ENCODE data around the gene EDC4.
A peak's percentile ranks its signal among the peaks of the same experiment; 100 is the strongest.
"Not testable (repeated sequence)": the region's sequence is repeated elsewhere in the genome, so short reads cannot be mapped to it uniquely, and the experiment has no call there.

EDC4 gene

DNA sequence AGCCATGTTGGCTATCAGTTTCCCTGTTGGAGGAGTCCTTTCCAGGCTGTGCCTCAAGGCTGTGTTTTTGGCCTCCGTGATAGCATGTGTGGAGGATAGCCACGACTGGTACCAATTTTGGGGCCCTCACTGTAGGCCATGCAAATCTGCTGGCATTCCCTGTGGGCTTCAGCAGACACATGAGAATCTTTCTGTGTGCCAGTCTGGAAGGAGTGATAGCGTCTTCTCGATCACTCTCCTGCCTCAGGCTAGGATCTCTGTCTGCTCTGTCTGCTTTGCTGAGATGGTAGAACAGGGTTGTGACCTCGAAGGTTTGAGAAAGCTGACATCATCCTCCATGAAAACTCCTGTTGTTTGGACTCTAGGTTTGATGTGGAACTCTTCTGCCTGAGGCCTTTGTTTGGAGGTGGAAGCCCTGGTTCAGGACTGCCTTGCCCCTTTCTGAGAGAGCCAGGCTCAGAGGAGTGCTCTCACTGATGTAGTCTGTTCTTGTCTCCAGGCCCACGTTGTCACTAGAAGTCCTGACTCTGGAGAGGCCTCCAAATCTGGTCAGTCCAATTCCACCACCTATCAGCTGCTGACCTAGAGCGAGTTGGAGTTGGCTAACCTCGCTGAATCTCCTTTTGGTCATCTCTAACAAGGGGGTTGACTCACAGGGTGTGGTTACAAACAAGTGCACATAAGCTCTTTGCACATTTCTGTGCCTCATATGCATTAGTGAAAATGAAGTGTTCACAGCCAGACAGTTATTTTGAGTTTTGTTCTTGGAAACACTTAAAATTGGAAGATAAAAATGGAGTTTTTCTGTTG lies 12.1 kb upstream of the EDC4 start:
- DNase-seq (ENCODE audit: low spot score in 2 of 2) (no peak), ATAC-seq (ENCODE audit: low read depth) (no peak)
- no peaks in the 10 kb centered on the region for H3K36me3 Mint-ChIP-seq
- H3K9me3 Mint-ChIP-seq = no peaks in the 10 kb centered on the region
- H3K4me1 Mint-ChIP-seq = peaks cover 19% of the 10 kb centered on the region
- H3K4me3 Mint-ChIP-seq = no peak overlapping the region
- H3K27ac Mint-ChIP-seq = no peak overlapping the region
- no peaks in the 10 kb centered on the region for H3K27me3 Mint-ChIP-seq

DNA sequence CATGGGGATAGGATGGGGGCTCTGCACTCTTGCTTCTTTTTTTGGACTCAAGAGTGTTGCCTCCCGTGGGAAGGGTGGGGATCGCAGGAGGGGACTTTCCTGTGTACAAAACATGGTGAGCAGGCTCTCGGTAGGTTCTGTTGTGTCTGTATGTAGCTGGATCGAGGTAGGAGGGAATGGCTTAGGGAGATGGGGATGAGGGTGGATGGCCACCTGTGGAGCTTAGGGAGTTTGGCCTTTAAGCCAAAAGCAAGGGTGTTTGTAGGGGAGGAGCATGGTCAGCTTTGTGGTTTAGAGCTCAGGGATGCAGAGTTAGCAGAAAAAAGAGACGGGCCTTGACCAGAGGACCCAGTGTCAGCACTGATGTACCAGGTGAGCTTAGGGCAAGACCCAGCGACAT lies 11.0 kb upstream of the EDC4 start:
- Mint-ChIP-seq H3K36me3 (no peaks in the 10 kb centered on the region), H3K9me3 (no peaks in the 10 kb centered on the region), H3K27me3 (no peaks in the 10 kb centered on the region), H3K4me3 (no peak overlapping the region), H3K27ac (no peak overlapping the region), H3K4me1 (peaks cover 19% of the 10 kb centered on the region)
- DNase-seq (ENCODE audit: low spot score in 2 of 2) (no peak), ATAC-seq (ENCODE audit: low read depth) (no peak)

DNA sequence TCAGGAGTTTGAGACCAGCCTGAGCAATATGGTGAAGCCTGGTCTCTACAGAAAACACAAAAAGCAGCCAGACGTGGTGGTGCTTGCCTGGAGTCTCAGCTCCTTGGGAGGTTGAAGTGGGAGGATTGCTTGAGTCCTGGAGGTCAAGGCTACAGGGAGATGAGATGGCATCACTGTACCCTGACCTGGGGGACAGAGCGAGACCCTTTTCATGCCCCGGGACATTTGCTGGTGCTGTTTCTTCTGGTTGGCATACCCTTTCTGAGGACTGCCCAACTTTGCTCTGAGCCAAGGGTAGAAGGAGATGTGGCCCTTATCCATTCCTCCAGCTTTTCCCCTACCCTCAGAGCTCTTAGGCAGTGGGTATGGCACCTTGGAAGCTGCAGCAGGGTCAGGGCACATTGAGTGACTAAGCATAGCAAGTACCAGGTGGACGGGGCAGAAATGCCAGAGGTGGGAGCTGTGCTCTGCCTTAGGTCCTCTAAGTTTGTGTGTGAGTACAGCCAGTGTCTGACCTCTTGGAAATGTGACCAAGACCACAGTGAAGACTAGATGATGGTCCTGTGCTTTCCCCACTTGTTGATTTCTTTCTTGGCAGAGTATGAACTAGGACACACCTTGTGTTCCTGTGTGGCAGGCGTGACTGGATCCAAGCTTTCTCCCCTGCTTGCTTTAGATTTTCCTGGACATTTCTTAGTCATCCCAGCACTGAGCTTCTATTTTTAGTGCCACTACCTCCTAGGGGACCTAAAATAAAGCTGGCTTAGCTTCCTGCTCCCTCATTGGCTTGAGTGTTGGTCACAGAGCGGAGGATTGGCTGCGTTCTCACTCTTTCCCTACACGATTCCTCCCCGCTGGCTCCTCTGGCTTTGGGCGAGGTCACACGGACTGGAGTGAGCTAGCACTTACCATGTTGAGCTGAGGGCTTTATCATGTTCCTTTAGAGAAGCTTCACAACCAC lies 9.9 kb upstream of the EDC4 start:
- ATAC-seq (ENCODE audit: low read depth) (no peak), DNase-seq (ENCODE audit: low spot score in 2 of 2) (no peak)
- Mint-ChIP-seq H3K27ac (no peak overlapping the region), H3K4me3 (no peak overlapping the region), H3K36me3 (no peaks in the 10 kb centered on the region), H3K4me1 (peaks cover 10% of the 10 kb centered on the region), H3K9me3 (no peaks in the 10 kb centered on the region), H3K27me3 (no peaks in the 10 kb centered on the region)

DNA sequence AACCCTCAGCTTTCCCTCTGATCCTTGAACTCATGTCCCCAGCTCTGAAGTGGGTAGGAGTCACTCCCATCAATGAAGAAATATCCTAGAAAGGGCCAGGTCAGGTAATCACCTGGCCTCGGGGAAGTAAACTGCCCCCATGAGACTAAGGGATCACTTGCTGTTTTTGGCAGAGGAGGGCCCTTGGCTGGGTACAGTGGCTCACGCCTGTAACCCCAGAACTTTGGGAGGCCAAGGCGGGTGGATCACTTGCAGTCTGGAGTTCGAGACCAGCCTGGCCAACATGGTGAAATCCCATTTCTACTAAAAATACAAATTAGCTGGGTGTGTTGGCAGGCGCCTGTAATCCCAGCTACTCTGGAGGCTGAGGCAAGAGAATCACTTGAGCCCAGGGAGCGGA lies 8.8 kb upstream of the EDC4 start:
- not testable (repeated sequence) for DNase-seq (ENCODE audit: low spot score in 2 of 2); H3K4me1 Mint-ChIP-seq; H3K27ac Mint-ChIP-seq; H3K36me3 Mint-ChIP-seq; H3K27me3 Mint-ChIP-seq; H3K9me3 Mint-ChIP-seq; ATAC-seq (ENCODE audit: low read depth); H3K4me3 Mint-ChIP-seq

DNA sequence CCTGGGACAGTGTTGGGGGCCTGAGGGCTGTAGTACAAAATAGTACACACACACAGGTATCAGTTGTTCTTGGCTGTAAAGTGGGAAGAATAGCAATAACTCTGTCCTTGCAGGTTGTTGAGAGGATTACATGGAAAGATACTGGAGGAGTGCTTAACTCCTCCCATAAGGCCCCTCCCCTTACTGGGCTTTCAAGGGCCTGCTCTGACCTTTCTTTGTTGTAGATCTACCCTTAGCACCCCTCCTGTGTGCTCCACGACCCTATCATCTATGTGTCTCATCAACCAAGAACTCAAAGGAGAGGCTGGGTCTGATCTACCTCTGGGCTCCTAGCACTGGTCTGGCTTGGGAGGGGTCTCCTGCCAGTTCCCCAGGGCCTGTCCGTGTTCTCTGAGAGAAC lies 8.3 kb upstream of the EDC4 start:
- H3K27me3 Mint-ChIP-seq = no peaks in the 10 kb centered on the region

DNA sequence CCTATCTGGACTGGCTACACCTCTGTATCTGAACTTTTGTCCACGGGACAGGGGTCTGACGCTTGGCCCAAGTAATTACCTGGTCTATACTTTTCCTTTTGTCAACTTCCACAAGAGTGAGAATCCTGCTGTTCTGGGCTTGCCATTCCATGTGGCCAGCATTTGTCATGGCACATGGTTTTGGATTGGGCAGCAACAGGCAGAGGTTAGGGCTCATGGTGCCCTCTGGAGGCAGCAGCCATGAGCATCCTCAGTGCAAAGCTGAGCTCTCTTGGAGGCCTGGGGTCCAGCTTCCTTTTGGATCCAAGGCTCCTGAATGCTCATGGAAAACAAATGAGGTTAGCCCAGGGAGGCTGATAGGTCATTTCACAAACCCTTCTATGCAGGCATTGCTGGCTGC lies 7.5 kb upstream of the EDC4 start:
- Mint-ChIP-seq H3K4me3 (no peak overlapping the region), H3K27me3 (no peaks in the 10 kb centered on the region), H3K9me3 (no peaks in the 10 kb centered on the region), H3K36me3 (peaks cover 2% of the 10 kb centered on the region), H3K27ac (no peak overlapping the region), H3K4me1 (peaks cover 6% of the 10 kb centered on the region)
- no peak for ATAC-seq (ENCODE audit: low read depth)
- no peak for DNase-seq (ENCODE audit: low spot score in 2 of 2)

More for the DNA sequence above, 8.3 kb upstream of the EDC4 start:
- ATAC-seq (ENCODE audit: low read depth) (no peak), DNase-seq (ENCODE audit: low spot score in 2 of 2) (no peak)
- Mint-ChIP-seq H3K4me1 (peaks cover 6% of the 10 kb centered on the region), H3K4me3 (no peak overlapping the region), H3K9me3 (no peaks in the 10 kb centered on the region), H3K27ac (peak overlapping the region; percentile 53), H3K36me3 (no peaks in the 10 kb centered on the region)

DNA sequence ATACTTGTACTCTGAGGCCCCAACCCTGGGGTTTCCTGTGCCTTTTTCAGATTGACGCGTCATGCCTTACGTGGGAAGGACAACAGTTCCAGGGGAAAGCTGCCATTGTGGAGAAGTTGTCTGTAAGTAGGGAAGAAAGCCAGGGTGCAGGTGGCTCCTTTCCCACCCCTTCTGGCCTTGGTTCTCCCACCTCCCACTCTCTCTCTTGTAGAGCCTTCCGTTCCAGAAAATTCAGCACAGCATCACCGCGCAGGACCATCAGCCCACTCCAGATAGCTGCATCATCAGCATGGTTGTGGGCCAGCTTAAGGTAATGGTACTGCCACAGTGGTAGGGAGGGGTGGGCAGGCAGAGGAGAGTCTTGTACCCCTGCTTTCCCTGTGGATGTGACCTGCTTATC lies 4.6 kb upstream of the EDC4 start:
- H3K27me3 Mint-ChIP-seq = no peaks in the 10 kb centered on the region
- H3K27ac Mint-ChIP-seq = no peak overlapping the region
- H3K4me3 Mint-ChIP-seq = no peak overlapping the region
- H3K4me1 Mint-ChIP-seq = peaks cover 4% of the 10 kb centered on the region
- ATAC-seq (ENCODE audit: low read depth) (no peak), DNase-seq (ENCODE audit: low spot score in 2 of 2) (no peak)
- peaks cover 7% of the 10 kb centered on the region for H3K36me3 Mint-ChIP-seq
- no peaks in the 10 kb centered on the region for H3K9me3 Mint-ChIP-seq

DNA sequence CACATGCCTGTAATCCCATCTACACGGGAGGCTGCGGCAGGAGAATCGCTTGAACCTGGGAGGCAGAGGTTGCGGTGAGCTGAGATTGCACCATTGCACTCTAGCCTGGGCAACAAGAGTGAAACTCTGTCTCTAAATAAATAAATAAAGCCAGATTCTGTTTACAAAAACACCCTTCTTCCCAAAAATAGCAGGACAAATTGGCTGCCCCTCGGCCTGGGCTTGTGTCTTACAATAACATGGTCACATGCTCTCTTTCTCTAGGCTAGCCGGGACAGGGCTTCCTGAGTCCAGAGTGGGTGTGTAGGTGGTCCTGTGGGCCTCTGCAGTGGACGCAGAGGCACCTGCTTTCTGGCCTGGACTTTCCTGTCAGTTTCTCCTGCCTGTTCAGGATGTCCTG lies 3.2 kb upstream of the EDC4 start:
- DNase-seq (ENCODE audit: low spot score in 2 of 2) = no peak
- Mint-ChIP-seq H3K4me1 (peaks cover 12% of the 10 kb centered on the region), H3K27me3 (no peaks in the 10 kb centered on the region), H3K9me3 (no peaks in the 10 kb centered on the region), H3K4me3 (no peak overlapping the region), H3K27ac (no peak overlapping the region), H3K36me3 (peaks cover 7% of the 10 kb centered on the region)
- ATAC-seq (ENCODE audit: low read depth) = no peak

DNA sequence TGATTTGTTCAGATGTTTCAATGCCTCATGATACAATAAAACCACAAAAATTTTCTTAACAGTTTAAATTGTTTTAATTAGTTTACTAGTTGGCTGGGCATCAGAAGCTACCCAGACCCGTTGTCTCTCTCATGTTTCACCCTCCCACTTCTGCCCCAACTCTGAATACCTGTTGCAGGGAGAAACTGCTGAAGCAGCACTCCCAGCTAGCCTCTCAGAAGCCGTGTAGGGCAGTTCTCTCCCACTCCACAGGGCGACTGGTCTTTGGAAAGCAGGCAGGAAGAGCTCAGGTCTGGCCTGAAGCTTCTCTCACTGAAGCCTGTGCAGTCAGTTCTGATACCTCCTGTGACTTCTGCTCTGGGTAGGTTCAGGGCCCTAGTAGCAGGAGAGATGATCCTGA lies 1.6 kb upstream of the EDC4 start:
- no peaks in the 10 kb centered on the region for H3K27me3 Mint-ChIP-seq
- H3K27ac Mint-ChIP-seq = no peak overlapping the region
- H3K4me3 Mint-ChIP-seq = no peak overlapping the region
- ATAC-seq (ENCODE audit: low read depth) = no peak
- DNase-seq (ENCODE audit: low spot score in 2 of 2) = no peak
- H3K36me3 Mint-ChIP-seq = peaks cover 7% of the 10 kb centered on the region
- H3K9me3 Mint-ChIP-seq = no peaks in the 10 kb centered on the region
- H3K4me1 Mint-ChIP-seq = peaks cover 23% of the 10 kb centered on the region

DNA sequence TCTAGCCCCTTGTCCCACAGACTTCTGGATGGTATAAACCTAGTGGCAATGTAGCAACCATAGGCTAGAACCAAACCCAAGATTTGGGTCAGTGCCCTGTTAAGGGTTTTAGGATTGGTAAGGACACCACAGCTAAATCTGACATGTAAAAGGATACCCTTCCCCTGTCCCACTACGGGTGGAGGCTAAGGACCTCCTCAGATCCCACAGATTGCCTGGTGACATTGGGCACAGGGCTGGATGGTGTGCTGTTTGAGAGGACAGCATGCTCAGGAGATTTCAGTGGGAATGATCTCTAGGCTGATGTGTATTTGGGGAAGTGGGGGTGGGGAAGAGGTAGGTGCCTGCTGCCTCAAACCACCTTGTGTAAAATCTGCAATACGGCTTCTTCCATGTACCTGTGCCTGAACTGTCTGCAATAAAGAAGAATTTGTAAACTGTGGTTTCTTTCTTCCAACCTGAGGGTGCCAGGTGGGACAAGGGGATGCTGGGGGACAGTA lies 671 bp upstream of the EDC4 start:
- peaks cover 23% of the 10 kb centered on the region for H3K4me1 Mint-ChIP-seq
- H3K27me3 Mint-ChIP-seq = no peaks in the 10 kb centered on the region
- DNase-seq (ENCODE audit: low spot score in 2 of 2) (no peak), ATAC-seq (ENCODE audit: low read depth) (no peak)
- H3K27ac Mint-ChIP-seq = peak overlapping the region; percentile 83
- peak overlapping the region; percentile 92 for H3K4me3 Mint-ChIP-seq
- H3K9me3 Mint-ChIP-seq = no peaks in the 10 kb centered on the region
- peaks cover 7% of the 10 kb centered on the region for H3K36me3 Mint-ChIP-seq

DNA sequence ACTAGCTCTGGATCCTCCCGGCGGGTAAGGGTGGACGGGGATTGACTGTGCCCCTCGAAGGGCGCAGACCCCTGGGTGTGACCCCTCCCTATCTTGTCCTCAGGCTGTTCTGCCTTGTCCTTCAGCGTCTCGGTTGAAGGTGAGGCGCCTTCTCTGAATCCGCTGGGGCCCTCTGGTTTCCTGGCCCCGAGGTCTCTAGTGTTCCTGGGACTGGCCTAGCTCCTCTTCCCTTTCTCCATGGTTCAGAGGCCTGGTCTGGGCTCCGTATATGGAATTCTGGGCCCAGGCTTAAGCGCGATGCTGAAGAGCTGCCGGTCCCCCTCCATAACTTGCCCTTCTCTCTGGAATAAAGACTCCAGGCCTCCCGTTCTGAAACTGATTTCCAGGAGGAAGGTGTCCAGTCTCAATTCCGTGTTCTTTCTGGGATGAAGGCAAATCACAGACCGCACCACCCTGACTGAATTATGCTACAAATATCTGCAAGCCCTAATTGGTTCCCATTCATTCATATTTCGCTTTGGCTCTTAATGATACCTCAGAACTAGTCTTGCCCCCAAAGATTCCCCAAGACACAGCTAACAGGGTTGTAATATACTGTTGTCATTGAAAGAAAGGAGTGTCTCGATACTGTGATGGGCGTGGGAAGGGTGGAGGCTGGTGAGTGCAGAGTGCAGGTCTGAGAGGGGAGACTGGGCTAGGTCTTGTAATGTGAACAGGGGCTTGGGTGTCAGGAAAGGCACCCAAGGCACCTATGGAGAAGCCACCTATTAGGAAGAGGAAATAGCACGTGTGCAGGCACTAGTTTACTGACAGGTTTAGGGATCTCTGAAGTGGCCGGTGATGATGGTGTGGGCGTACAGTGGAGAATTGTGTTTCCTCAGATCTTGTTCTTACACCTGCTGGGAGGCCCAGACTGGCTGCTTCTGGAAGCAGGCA lies 851 bp downstream of the EDC4 start:
- no peak for DNase-seq (ENCODE audit: low spot score in 2 of 2)
- Mint-ChIP-seq H3K27me3 (no peaks in the 10 kb centered on the region), H3K4me3 (peak overlapping the region; percentile 92), H3K9me3 (no peaks in the 10 kb centered on the region), H3K36me3 (peaks cover 11% of the 10 kb centered on the region), H3K27ac (peak overlapping the region; percentile 83), H3K4me1 (peaks cover 23% of the 10 kb centered on the region)
- peak; percentile 4 for ATAC-seq (ENCODE audit: low read depth)

DNA sequence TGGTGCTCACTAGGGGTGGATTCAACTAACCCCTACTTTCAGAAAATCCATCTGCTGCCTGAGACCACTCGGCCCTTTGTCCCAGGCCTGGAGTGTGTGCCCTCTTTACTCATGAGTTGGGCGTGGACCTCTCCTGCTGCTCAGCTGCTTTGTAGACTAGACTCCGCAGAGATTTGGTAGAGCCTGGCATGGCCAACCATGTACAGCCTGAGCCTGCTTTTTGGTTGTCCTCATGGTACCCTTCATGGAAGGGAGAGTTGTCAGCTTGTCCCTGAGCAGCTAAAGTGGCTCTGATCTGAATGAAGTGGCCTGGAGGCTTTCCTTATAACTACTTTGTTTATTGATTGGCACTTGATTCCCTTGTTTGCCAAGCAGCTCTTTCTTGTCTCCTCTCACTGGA lies 1.5 kb downstream of the EDC4 start:
- Mint-ChIP-seq H3K27me3 (no peaks in the 10 kb centered on the region), H3K9me3 (no peaks in the 10 kb centered on the region), H3K4me3 (peak overlapping the region; percentile 92), H3K4me1 (peaks cover 23% of the 10 kb centered on the region), H3K27ac (no peak overlapping the region), H3K36me3 (peaks cover 14% of the 10 kb centered on the region)
- ATAC-seq (ENCODE audit: low read depth) = no peak
- DNase-seq (ENCODE audit: low spot score in 2 of 2) = no peak

DNA sequence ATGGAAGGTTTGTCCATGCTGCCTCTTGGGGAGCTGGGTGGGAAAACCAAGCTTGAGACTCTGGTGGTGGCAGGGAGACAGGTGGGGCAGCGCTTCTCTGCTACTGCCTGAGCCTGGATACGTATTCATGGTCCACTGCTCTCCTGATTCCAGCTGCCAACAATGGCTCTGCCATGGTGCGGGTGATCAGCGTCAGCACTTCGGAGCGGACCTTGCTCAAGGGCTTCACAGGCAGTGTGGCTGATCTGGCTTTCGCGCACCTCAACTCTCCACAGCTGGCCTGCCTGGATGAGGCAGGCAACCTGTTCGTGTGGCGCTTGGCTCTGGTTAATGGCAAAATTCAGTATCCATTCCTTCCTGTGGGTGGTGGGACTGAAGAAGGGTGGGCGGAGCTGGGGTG lies 4.2 kb downstream of the EDC4 start:
- DNase-seq (ENCODE audit: low spot score in 2 of 2) (no peak), ATAC-seq (ENCODE audit: low read depth) (no peak)
- Mint-ChIP-seq H3K36me3 (peaks cover 16% of the 10 kb centered on the region), H3K4me1 (peaks cover 23% of the 10 kb centered on the region), H3K9me3 (no peaks in the 10 kb centered on the region), H3K4me3 (no peak overlapping the region), H3K27ac (no peak overlapping the region), H3K27me3 (no peaks in the 10 kb centered on the region)

All from memory B cell (primary cell).